Neutrophil (primary cell): ENCODE data around the gene COL6A2.
"Not testable (repeated sequence)": the region's sequence is repeated elsewhere in the genome, so short reads cannot be mapped to it uniquely, and the experiment has no call there.

Source experiments
- H3K27ac ChIP-seq: fragments of 200-600 bp; sonication (generic); 2 replicates; pipeline ENCODE4 v1.5.1; 2016; ENCODE audit warnings: mild to moderate bottlenecking, moderate library complexity
- H3K27me3 ChIP-seq: fragments of 200-600 bp; sonication (generic); 2 replicates; pipeline ENCODE4 v1.6.0; 2016; ENCODE audit warnings: mild to moderate bottlenecking
- H3K36me3 ChIP-seq: fragments of 200-600 bp; sonication (generic); 2 replicates; pipeline ENCODE4 v1.5.1; 2017
- H3K4me1 ChIP-seq, 2 experiments: fragments of 200-600 bp in 1 of 2; sonication (generic) in 1 of 2; 1 replicate in 1 of 2; 2 replicates in 1 of 2; pipeline versions ENCODE4 v1.5.1 to v1.6.1; 2013 to 2016; ENCODE audit warnings: low read depth in 1 of 2, low read length in 1 of 2, mild to moderate bottlenecking in 1 of 2, moderate library complexity in 1 of 2; ENCODE audit not compliant: control insufficient read depth in 1 of 2, insufficient read depth in 1 of 2
- H3K4me3 ChIP-seq, 2 experiments: fragments of 200-600 bp in 1 of 2; sonication (generic) in 1 of 2; 1 replicate in 1 of 2; 2 replicates in 1 of 2; pipeline ENCODE4 v1.5.1; 2013 to 2016; ENCODE audit warnings: low read depth in 1 of 2, low read length in 1 of 2, mild to moderate bottlenecking in 1 of 2, moderate library complexity in 1 of 2
- H3K9me3 ChIP-seq: fragments of 200-600 bp; sonication (generic); 2 replicates; pipeline ENCODE4 v1.5.1; 2016
- TF ChIP-seq, protein P1 (sequence below): fragments of 200-600 bp; sonication (generic); IDR thresholded peaks from 2 replicates; pipeline ENCODE4 v1.5.1; 2016; ENCODE audit warnings: antibody characterized with exemption

COL6A2 gene

DNA sequence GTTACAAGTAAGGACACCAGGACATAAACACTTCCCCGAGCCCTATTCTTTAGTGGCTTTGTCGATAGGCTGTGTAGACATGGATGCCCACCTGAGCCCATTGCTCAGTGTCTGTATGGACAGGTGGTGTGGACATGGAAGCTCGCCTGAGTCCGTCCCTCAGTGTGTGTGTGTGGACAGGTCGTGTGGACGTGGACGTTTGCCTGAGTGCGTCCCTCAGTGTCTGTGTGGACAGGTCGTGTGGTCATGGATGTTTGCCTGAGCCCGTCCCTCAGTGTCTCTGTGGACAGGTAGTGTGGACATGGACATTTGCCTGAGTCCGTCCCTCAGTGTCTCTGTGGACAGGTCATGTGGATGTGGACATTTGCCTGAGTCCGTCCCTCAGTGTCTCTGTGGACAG, 38.7 kb upstream of the COL6A2 start:
- no peaks in the 10 kb centered on the region for H3K4me1 ChIP-seq
- H3K36me3 ChIP-seq = no peaks in the 10 kb centered on the region
- H3K4me3 ChIP-seq = no peak overlapping the region
- H3K27me3 ChIP-seq = peaks cover 49% of the 10 kb centered on the region
- TF ChIP-seq, protein P1, sequence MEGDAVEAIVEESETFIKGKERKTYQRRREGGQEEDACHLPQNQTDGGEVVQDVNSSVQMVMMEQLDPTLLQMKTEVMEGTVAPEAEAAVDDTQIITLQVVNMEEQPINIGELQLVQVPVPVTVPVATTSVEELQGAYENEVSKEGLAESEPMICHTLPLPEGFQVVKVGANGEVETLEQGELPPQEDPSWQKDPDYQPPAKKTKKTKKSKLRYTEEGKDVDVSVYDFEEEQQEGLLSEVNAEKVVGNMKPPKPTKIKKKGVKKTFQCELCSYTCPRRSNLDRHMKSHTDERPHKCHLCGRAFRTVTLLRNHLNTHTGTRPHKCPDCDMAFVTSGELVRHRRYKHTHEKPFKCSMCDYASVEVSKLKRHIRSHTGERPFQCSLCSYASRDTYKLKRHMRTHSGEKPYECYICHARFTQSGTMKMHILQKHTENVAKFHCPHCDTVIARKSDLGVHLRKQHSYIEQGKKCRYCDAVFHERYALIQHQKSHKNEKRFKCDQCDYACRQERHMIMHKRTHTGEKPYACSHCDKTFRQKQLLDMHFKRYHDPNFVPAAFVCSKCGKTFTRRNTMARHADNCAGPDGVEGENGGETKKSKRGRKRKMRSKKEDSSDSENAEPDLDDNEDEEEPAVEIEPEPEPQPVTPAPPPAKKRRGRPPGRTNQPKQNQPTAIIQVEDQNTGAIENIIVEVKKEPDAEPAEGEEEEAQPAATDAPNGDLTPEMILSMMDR = no peak
- no peaks in the 10 kb centered on the region for H3K9me3 ChIP-seq
- no peak overlapping the region for H3K27ac ChIP-seq

DNA sequence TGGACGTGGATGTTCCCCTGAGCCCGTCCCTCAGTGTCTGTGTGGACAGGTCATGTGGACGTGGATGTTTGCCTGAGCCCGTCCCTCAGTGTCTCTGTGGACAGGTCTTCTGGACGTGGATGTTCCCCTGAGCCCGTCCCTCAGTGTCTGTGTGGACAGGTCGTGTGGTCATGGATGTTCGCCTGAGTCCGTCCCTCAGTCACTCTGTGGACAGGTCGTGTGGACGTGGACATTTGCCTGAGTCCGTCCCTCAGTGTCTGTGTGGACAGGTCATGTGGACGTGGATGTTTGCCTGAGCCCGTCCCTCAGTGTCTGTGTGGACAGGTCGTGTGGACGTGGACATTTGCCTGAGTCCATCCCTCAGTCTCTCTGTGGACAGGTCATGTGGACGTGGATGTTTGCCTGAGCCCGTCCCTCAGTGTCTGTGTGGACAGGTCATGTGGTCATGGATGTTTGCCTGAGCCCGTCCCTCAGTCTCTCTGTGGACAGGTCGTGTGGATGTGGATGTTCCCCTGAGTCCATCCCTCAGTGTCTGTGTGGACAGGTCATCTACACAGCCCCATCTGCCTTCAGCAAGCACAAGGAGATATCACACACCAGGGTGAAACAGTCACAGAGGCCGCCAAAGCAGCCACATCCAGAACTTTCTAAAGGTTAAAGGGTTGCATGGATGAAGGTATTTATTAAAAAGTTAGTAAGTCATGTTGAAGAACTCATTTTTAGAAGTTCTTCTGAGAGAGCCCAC, 38.0 kb upstream of the COL6A2 start:
- not testable (repeated sequence) for H3K9me3 ChIP-seq, H3K4me3 ChIP-seq, H3K4me1 ChIP-seq, H3K27ac ChIP-seq, H3K36me3 ChIP-seq
- peaks cover 56% of the 10 kb centered on the region for H3K27me3 ChIP-seq

DNA sequence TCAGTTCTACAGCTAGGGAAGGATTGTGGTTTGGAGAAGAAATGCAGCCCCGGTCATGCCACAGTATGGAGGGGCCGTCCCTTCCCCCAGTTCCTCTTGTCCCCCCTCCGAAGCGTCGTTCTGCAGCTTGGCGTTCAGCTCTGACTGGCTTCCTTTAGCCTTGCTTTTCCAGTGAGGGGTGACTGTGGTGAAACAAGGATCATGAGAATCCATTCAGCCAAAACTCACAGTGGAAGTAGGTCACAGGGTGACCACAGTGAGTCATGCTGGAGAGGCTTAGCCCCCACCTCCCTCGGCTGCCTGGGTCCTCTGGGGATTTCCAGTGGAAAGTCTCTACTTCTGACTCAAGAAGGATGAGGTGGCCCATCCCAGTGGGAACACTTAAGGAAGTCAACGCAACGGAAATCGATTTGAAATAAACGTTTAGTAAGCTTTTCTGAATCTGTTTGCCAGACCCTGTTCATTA, 37.3 kb upstream of the COL6A2 start:
- H3K36me3 ChIP-seq = no peaks in the 10 kb centered on the region
- H3K4me1 ChIP-seq = no peaks in the 10 kb centered on the region
- no peak overlapping the region for H3K4me3 ChIP-seq
- H3K27ac ChIP-seq = no peak overlapping the region
- H3K27me3 ChIP-seq = peaks cover 61% of the 10 kb centered on the region
- TF ChIP-seq, protein P1 = no peak
- no peaks in the 10 kb centered on the region for H3K9me3 ChIP-seq

DNA sequence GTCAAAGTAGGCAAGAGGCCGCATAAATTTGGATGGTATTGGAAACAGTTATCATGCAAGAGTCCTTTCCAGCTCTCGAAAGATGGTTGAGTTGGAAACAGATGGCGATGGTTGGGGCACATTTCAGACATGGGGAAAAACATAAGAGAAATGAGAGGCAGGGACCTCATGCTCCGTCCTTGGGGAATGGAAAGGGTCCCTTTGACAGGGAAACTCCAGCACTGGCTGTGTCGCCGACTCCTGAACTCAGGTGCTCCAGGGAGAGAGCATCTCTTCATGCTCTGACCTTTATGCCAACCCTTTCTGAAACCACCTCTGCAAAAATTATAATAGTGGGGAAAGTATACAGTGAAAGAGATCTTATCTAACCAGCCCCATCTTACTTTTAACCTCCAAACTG, 36.8 kb upstream of the COL6A2 start:
- TF ChIP-seq, protein P1 = no peak
- Histone ChIP-seq H3K4me1 (no peaks in the 10 kb centered on the region), H3K9me3 (no peaks in the 10 kb centered on the region), H3K36me3 (no peaks in the 10 kb centered on the region), H3K27me3 (peaks cover 61% of the 10 kb centered on the region), H3K27ac (no peak overlapping the region), H3K4me3 (no peak overlapping the region)

DNA sequence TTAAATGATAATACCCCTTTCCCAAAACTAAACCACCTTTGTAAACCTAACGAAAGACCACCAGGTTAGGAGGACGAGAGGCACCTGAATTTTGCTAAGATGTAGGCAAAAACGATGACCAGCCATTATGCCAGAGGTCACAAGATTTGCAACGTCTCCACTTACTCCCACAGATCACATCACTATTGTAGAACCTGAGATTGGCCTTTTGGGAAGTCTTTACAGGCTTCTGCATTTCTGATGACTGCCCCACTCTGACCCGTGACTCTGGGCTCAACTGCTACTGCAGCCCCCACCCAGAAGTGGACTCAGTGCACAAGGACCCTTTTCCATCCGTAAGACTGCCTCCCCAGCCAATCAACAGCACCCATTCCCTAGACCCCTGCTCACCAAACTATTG, 36.4 kb upstream of the COL6A2 start:
- no peaks in the 10 kb centered on the region for H3K4me1 ChIP-seq
- TF ChIP-seq, protein P1 = no peak
- no peaks in the 10 kb centered on the region for H3K9me3 ChIP-seq
- H3K4me3 ChIP-seq = no peak overlapping the region
- H3K36me3 ChIP-seq = no peaks in the 10 kb centered on the region
- H3K27ac ChIP-seq = no peak overlapping the region
- peaks cover 61% of the 10 kb centered on the region for H3K27me3 ChIP-seq

DNA sequence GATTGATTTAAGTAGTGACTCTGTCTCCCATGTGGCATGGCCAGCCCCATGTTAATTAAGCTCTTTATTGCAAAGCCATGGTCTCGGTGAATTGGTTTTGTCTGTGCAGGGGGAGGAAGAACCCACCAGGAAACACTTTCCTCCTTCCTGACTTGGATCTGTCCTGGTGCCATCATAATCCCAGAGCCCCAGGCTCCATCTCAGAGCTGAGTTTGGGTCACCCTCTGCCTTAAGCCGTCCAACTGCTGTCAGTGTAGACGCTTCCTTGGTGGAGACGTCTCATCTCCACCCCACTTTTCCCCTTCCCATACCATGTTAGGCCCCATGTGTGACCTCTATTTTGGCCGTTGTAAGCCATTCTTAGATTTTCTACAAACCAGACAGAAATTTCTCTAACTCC, 36.0 kb upstream of the COL6A2 start:
- Histone ChIP-seq H3K27me3 (peaks cover 61% of the 10 kb centered on the region), H3K4me1 (no peaks in the 10 kb centered on the region)

More for the DNA sequence above, 36.0 kb upstream of the COL6A2 start:
- Histone ChIP-seq H3K27ac (no peak overlapping the region), H3K36me3 (no peaks in the 10 kb centered on the region), H3K9me3 (no peaks in the 10 kb centered on the region), H3K4me3 (no peak overlapping the region)
- TF ChIP-seq, protein P1 = no peak
